ENCODE measurements around the gene MIPEP.
A peak's percentile ranks its signal among the peaks of the same experiment; 100 is the strongest.

Gene MIPEP

DNA sequence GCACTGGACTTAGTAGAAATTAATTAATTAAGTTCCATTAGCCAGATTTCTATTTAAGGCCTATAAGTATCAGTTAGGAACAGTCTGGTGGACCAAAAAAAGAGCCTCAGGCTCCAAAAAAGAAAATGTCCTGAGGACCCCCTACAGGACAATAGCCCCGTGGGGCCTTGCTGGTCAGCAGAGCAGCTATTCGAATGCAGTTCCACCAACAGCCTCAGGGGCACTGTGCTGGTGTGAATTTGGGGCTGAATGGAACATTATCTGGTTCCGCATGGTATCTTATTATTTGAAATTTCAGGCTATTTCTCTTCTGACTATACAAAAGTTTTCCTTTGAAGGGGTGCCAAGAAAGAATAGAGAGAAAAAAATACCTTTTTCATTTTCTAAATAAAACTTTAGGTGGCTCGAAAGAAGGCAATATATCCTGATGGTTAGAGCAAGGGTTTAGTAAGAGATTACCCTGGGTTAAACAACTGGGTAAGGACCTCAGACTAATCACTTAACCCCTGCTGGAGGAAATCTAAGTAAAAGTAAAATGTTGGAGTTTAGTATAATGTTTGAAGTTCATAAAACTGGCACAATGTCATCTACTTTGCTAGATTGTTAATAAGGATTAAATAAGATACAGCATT, 147.2 kb downstream of the MIPEP start:
- DNase-seq: no peak

DNA sequence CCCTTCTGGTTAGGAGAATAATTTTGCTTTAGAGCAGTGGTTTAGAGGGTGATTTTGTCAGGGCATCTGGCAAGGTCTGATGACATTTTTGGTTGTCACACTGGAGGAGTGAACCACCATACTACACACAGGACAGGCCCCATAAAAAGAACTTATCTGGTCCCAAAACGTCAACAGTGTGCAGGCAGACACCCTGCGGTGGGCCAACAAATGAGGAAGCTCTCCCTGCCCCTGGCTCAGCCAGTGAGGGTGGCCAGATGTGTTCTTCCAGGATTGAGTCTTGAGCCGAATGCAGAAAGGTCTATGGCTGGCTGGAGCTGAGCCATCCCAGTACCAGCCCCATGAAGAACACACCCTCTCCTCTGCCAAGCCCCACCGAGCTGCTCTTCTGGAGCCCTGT, 149.2 kb downstream of the MIPEP start:
- no peak for DNase-seq

DNA sequence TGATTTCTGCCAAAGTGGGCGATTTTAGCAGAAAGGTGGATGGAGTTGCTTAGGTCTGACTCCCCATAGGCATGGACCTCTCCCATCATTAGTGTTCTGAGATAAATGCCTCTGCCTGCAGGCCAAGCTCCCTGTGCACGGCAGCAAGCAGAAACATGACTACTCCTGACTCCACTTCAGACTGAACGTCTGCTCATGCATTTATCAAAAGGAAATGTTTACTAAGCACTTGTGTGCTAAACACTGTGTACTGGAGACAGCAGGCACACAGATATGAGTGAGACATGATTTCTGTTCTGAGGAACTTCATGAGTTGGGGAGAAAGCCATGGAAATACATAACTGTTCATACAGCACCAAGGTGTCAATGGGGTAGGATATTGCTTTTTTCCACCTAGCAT, 149.6 kb downstream of the MIPEP start:
- DNase-seq: no peak

DNA sequence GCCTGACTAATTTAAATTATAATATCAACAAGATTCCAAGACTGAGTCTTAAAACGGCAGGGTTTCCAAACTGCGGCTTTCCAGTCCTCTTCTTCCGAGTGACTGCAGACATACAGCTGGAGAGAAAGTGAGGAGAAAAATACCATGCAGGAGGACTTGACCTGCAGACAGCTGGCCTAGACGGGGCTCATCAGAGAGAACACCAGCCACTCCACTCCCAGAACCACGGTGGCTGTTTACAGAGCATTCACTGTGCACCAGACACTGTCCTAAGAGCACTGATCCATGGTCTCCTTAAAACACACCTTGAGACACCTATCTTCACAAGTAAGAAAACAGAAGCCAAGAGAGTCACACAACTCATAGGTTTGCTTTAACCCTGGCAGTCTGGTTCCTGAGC, 152.7 kb downstream of the MIPEP start:
- DNase-seq: no peak

DNA sequence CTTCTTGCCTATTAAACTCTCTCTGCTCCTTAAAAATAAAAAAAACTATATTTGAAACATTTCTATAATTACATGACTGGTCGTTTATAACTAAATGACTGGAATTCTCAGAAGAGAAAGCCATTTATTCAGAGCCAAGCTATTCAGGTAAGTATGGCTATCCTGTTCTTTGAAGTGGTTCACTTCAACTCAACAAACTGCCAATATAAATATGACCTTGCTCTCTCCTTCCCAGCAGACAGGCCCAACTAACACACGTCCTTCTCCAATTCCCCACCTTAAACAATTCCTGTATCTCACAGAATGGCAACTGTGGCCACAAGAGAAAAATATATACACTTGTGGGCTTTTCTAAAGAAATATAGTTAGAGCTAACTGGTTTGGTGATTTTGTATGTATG, 153.9 kb downstream of the MIPEP start:
- no peak for DNase-seq

DNA sequence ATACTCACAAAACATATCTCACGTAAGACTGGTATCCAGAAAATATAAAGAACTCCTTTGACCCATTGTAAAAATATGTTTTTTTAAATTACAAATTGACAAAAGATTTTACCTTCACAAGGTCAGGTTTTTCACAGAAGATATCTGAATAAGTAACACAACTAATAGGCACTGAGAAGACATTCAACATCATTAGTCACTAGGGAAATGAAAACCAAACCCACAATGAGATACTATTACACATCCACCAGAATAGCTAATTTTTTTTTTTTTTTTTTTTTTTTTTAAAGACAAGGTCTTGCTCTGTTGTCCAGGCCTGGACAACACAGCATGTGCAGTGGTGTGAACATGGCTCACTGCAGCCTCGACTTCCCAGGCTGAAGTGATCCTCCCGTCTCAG, 157.5 kb downstream of the MIPEP start:
- DNase-seq: no peak

DNA sequence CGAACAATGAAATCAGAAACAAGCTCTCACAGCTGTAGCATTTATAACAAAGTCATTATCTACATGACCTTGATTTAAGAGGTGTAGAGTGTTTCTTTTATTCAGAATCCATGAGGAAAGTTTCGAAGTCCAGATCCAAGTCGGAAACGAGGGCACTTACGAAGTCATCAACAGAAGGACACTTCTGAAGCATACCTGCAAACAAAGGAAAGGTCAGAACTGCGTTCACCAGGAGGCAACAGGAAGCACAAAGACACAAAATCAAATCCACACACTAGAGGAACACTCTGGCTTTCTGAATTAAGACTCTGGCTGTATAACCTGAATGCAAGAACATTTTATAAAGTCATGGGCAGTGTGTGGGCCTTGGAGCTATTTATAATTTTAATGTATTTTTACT, 158.9 kb downstream of the MIPEP start:
- no peak for DNase-seq

DNA sequence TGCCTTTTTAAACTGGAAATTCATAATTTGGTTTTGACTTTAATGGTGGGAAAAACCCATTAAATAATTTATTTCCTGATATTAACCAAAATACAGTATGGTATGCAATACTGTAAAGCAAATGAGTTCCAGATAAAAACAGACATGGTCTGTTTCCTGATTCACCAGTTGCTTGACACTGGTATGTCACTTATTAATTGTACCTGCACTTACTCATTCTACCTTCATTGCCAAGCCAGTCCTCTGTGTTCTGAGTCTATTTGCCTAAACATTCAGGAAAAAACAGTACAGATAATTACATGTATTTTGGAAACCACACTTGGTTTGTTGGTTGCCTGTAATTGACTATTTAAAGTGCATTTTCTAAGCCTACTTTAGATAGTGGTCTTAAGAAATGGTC, 159.7 kb downstream of the MIPEP start:
- DNase-seq: no peak

DNA sequence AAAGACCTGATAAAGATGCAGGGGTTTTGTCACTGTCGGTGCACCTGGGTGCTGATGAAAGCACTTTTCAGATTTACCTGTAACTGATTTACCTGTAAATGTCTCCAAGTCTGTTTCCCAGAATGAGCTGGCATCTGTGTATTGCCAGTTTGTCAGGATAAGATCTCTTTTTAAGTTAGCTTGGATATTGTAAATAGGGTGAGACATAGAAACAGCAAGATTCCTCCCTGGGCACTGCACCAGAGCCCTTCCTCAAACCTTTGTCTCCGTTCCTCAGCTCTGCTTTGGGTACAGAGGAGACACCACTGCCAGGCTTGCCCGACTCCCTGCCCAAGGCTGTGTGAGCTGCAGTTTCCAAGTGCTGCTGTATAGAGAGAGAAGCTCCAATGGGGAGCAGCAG, 160.4 kb downstream of the MIPEP start:
- no peak for DNase-seq

DNA sequence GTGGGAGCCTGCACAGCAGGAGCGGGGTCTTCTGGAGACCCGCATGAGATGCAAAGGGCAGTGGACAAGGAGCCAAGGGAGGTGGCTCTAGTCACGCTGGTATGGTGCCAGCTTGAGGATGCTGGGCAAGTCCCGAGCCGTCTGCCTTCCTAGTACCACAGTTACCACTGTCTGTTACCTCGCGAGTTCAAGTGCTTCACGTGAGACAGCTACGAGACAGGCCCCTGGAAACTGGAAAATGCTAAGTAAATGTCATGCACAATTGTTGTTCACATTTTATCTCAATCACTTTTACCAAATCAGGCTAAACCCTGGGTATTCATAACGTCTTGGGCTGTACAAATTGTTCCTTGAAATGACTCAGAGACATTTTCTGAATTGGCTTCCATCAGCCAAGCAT, 163.3 kb downstream of the MIPEP start:
- no peak for DNase-seq

DNA sequence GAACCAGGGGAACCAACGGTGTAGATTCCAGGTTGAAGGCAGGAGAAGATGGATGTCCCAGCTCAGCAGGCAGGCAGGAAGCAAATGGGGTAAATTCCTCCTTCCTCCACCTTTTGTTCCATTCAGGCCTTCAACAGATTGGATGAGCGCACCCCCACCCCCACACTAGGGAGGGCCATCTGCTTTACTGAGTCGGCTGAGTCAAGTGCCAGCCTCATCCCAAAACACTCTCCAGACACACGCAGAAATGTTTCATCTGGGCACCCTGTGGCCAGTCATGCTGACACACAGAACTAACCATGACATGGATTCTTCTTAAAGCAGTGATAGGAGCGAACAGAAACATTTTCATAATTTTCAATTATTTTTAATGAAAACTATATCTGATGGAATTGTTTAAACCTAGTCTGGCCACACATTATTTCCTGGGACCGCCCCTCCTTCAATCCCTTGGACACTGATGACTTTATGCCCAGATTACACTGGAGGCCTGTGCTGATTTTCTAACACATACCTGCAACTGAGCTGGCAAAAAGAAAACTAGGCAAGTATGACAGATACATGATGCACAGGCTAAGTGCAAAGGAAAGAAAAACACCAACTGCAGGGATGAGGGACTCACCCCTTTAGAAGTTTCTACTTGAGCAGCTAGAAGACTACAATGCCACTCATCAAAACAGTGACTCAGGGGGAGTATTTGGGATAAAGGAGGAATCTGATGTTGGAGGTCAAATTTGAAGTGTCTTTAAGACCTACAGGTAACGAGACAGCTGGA, 164.8 kb downstream of the MIPEP start:
- DNase-seq: no peak

DNA sequence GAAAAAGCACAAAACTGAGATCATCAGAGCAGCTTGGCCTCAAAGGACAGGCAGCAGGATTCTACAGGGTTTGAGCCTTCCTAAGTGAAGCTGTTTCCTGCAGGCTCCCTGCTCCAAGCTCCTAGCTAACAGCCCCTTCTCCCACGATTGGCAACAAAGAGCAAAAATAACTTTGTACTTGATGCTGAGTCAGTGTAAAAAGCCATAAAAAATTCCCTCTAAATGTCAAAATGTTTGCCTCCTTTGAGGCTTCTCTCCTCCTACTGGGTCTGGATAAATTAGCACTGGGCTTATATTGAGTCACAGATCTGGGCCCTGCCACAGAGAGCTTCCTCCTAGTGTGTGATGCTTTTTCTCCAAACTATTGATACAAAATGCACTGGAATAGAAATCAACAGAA, 165.7 kb downstream of the MIPEP start:
- no peak for DNase-seq

DNA sequence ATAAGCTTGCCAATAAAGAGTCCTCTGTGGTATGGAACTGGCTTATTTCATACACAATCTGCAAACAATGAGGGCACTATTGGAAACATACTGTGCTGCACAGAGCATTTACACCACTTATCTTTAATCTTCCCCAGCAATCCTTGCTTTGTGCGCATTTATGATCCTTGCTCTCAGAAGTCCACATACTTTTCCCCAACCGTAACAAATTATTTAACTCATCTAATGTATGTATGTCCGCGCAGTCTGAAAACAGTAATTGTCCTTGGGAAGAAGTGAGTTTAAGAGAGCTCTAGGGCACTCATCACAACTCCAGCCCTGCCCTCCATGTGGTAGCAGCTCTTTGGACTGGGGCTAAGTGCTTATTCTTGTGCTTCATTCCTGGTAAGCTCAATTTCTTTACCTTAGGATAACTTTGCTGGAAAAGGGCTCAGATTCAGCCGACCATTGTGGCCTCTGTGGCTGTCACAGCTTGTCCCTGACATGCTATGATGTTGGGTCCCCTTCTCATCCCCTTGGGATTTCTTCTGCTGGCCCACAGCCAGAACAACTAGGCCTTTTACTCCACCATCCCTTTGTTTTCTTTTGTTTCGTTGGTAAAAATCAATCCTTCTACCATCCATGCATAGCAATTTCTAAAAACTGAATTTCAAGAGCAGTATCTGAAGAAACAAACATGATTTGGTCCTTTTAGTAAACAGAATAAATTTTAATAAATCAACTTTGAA, 166.3 kb downstream of the MIPEP start:
- no peak for DNase-seq

DNA sequence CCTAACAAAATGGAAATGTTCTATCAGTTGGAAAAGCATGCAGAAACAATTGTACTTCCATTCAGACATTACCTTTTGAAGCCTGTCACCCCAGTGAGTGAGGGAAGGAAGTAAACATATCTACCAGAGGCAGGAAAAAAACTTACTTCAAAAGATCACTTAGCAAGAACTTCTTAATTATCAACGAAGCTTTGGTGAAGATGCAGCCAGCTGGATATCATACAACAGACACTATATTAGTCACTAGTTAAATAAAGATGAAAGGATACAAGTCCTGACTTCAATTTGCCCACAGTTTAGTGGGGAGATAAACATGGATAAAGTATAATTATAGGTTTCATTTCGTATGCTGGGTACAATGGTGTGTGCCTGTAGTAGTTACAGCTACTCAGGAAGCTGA, 170.2 kb downstream of the MIPEP start:
- DNase-seq: no peak

DNA sequence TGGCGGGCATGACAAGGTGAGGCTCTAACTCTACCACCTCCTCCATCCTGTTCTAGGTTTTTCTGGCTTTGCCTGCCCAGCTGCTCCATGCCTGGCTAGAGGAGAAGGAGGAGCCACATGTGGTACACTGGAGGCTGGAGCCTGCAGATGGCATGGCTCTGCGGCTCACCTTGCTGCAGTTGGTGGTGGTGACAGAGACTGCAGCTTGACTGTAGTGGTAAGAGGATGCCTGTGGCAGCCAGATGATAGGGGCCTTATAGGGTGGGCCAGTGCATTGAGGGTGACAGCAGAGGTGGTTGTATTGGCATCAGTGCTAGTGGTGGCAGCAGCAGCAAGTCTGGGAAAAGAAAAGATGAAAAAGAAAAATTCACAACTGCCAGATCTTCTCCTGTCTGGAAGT, 172.8 kb downstream of the MIPEP start:
- no peak for DNase-seq

DNA sequence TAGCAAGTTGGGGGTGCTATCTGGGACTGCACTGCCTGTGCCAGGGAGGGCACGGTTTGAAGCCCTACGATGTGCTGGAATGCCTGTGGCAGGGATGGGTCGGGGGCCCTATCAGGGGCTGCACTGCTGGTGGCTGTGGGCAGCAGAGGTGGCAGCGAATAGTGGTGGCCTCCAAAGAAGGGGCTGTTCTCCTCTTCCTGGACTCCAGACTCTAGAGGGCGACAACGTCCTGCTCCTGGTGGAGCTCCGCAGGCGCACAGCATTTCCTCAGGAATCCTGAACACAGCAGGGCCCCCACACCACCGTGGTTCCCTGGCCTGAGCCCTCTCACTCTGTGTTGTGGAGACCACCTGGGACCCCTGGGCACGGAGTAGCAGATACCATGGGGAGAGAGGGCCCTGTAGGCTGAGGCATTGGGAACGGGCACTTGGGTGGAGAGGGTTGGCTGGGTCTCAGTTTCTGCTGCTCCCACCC, 173.4 kb downstream of the MIPEP start:
- no peak for DNase-seq

DNA sequence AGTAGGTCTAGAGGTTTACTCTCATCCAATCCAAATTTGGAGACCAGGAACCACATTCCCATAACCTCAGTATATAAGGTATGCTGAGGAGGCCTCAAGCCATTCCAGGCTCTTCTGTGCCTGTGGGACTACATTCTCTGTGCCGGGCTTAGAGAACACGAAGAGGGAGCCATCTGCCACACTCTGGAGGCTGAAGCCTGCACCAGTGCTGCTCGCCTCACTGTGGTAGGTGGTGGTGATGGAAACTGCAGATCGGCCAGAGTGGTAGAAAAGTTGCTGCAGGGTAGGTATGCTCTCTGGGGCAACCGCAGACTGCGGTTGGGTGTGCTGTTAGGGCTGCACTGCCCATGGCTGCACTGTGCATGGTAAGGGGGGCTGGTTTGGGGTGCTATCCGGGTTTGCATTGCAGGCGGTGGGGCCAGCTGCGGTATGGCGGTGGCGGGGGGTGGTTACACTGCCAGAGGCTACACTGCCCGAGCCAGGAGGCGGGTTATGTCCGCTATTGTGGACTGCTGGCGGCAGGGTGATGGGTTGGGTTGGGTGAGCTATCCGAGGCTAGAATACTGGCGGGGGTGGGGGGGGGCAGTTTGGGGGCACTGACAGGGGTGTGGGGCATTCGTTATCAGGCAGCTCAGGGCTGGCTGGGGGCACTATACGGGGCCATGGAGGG, 174.0 kb downstream of the MIPEP start:
- DNase-seq: no peak

DNA sequence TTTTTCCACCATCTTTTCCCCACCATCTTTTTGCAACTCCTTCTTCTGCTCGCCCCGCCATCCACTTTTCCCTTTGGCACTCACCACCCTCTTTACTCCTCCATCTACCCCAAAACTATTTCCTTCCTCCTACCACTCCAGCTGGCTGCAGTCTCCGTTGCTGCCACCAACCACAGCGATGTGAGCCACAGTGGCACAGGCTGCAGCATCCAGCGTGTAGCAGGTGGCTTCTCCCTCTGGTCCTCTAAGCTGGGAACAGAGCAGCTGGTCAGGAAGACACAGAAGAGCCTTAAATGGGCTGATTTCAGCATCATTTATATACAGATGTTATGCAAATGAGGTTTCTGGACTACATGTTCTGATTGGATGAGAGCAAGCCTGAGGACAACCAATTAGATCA, 174.5 kb downstream of the MIPEP start:
- DNase-seq: no peak

DNA sequence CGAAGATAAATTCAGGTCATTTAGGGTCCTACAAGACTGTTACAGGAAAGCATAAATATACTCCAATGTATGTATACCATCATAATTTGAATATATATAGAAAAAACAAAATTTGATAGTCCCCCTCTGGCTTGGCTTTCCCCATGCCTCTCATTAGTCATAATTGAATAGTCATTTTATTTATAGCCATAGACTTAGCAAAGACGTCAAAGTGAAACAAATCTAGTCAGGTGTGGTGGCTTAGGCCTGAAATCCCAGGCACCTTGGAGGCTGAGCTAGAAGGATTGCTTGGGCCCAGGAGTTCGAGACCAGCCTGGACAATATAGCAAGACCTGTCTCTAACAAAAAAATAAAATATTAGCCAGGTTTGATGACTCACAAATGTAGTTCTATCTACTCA, 177.8 kb downstream of the MIPEP start:
- no peak for DNase-seq

DNA sequence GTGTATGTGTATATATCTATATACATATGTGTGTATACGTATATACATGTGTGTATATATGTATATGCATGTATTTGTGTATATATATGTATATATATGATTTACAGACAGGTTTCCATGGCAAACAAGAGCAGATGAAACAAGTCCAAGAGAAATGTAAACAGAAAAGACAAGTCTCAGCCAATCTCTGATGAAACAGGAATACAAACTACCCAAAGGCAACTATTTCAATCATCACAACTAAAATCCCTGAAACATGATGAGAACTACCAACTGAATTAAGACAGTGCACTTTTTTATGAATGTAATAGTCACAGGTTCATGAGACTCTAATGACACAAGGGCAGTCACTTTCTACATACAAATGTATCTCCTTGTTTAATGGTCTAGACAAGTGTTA, 178.8 kb downstream of the MIPEP start:
- no peak for DNase-seq

DNA sequence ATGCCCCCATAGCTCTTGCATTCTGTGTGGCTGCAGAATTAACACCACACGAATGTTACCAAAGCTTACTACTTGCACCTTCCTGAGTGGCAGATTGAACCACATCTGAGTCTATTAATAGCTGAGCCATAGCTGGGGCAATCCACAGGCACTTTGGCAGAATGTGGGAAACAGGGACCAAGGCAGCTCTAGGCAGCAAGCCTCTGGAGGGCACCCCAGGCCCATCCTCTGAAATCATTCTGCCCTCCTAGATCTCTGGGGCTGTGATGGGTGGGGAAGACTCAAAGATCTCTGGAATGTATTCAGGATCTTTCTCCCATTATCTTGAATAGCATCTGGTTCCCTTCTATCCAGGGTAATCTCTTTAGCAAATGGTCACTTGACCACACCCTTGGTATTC, 179.7 kb downstream of the MIPEP start:
- no peak for DNase-seq

DNA sequence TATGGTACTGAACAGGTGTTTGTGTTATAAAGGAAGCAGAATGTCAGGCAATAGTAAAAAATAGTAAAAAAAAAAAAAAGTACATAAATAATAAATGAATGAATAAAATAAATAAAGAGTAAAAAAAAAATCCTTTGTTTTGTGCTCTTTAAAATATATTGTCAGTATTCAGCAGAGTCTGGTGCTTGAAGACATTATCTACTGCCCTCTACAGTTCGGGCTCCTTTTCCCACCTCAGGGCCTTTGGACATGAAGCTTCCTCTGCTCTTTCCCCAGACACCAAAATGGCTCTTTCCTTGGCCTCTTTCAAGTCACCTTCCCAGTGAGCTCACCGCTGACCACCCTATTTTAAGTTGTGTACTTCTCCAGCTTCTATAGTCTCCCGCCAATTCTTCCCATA, 181.5 kb downstream of the MIPEP start:
- DNase-seq: peak; percentile 8 to 16

DNA sequence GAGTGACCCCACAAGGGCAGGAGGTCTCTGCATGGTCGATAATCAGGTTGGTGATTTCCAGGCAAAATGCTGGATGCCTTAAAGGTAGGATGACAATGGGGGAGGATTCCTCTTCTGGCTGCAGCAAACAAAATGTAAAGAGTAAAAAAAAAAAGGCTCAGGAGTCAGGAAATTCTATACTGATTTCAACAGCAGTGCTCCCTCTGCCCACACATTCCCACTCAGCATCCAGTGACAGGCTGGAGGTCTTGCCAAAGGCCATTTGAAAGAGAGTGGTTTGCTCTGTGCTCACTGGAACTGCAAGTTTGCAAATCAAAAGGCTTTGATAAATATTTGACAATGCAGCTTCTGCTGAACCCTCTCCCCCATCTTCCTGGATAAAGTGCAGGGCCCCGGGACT, 183.6 kb downstream of the MIPEP start:
- DNase-seq: peak; percentile 38 to 79

Measured in inflammatory macrophage treated with lipopolysaccharide for 1 hour (primary cell).